NOMO-1 treated with dmso at 0.1 percent for 144 hours (cell line): ENCODE data around the gene KRTAP6-2.

Experiments used
- DNase-seq: peaks from one replicate; lab custom pipeline; 2025; ENCODE audit not compliant: unreplicated experiment; lab: John Stamatoyannopoulos, UW

The KRTAP6-2 gene, protein sequence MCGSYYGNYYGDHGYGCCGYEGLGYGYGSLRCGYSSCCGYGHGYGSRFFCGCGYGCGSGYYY

DNA sequence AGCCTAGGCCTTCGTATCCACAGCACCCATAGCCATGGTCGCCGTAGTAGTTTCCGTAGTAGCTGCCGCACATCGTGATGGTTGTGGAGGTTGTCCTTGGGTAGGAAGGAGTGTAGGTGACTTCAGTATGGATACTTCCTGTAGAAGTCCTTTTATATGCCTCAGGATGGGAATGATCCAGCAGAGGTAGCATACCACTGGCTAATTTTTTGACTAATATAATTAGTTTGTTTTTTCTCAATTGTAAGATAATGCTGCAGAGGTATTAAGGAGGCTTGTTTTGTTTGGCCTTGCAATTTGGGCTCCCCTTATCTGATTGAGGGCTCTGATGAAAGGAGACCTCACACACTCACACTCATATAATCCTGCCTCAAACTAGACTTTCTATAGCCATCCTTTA, at the start of gene KRTAP6-2:
Gene KRTAP6-2 (minus strand): TSS at position 101 of the 400 bp plus-strand sequence. CDS start 28 bp downstream, at position 73.
- no peak for DNase-seq

DNA sequence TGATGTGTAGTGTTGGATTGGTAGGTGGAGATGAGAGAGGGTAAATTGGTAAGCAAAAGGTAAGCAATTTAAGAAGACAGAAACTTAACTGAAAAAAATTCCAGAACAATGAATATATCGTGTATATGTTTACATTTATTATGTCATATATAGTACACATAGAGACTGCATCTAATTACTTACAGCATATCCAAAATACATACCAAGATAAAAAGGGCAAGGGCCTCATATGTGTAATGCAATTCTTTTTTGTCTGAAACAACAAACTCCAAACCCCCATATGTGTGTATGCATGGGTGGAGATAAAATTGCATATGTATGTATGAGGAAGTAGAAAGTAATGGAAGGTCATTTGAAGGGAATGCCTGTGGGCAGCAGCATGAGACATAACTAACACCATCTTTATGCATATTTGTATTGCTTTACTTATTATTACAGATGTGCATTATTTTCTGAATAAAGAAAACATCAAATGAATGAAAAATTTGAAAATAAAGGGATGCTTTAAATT, 48.3 kb upstream of the KRTAP6-2 start:
- no peak for DNase-seq

DNA sequence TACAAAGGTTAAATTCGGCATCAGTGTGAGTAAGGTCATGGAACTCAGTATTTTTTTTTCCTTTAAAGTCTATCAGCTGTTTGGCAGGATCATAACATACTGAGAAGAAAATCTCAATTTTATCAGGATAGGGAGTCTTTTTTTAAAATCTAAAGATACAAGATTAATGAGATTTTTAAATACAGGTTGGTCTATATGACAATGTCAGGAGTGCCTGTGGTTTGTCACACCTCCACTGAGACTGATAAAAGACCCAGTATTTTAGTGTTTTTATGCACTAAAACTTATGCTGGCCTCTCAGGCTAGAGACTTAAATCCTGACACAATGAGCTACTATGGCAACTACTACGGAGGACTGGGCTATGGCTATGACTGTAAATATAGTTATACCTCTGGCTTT, 43.9 kb upstream of the KRTAP6-2 start, which contains the start of gene KRTAP20-3:
Gene KRTAP20-3 (plus strand): TSS at position 301 of the 400 bp plus-strand sequence.
- DNase-seq: no peak

DNA sequence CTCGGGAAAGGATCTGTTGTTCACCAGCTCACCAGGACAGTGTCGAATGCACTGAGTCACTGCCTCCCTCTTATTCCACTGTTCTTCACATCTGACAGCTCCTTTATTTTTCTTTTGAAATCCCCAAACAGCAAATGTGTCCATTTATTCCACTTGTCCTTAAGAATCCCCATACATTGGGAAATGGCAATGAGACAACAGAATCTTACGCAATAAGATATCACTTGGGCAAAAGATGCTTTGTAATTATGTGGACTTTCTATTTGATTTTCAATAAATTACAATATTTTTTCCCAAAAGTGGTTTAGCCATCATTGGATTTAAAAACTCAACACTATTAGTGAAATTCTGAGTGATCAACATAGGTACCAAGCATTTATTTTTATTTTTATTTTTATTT, 40.0 kb upstream of the KRTAP6-2 start:
- DNase-seq: no peak

DNA sequence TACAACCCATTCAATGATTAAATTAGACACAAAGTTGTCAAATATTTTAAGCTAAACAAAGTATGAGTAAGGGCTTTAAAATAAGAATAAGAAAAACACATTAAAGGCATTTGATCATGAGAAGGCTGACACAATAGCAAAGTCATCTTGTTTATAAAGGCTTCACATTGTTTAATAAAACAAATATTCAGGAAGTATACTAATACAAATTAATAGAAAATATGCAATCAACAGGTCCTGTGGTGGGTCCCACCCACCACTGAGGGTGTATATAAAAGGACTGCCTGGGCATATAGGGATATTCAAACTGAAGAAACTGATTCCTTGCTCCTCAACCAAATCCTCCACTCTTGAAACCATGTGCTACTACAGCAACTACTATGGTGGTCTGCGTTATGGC, 36.2 kb upstream of the KRTAP6-2 start, which contains the start of gene KRTAP20-2:
Gene KRTAP20-2 (plus strand): TSS at position 301 of the 400 bp plus-strand sequence. CDS start 58 bp downstream, at position 359.
- DNase-seq: no peak

DNA sequence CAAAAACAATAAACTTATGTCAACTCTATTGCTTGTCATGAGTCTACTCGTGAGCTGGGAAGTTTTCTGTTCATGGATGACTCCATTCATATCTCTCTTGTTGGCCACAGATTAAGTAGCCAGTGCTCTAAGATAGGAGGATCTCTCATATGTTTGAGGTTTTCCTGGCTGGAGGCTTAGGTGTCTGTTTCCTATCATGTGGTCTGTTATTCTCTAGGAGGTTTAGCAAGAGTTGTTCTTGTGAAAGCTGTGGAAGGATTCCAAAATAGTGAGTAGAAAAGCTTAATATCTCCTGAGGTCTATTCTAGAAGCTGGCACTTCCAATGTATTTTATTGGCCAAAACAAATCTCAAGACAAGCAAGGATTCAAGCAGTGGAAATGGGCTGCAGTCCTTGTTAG, 30.5 kb upstream of the KRTAP6-2 start:
- no peak for DNase-seq

DNA sequence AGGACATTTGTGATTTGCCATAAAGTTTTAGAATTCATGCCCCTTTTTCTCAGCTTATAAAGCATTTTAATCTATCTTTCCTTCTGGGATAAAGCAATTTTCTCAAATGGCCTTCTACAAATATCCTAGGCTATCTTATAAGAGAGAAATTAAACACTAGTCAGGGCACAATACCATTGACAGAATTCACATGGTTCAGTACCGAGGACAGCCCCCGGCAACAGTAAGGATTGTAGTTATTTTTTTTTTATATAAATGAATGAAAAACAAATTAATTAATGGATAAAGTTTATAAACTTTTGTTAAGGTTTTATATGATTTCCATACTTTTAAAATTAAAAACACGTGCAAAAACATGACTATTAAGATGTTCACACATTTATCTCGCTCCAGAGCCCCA, 29.4 kb upstream of the KRTAP6-2 start:
- DNase-seq: no peak

DNA sequence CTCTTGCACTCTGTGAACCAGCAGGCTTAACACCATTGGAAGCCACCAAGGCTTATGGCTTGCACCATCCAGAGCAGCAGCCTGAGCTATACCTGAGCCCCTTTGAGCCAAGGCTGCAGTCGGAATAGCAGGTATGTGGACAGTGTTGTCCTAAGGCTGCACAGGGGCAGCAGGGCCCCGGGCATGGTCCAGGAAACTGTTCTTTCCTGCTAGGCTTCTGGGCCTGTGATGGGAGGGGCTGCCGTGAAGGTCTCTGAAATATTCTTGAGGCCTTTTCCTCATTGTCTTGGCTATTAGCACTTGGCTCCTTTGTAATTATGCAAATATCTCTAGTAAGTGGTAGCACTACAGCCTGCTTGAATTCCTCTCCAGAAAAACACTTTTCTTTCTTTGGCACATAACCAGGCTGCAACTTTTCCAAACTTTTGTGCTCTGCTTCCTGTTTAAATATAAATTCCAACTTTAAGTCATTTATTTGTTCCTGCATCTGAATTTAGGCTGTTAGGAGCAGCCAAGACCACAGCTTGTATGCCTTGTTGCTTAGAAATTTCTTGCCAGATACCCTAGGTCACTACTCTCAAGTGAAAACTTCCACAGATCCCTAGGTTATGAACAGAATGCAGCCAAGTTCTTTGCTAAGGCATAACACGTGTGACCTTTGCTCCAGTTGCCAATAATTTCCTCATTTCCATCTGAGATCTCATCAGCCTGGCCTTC, 26.9 kb upstream of the KRTAP6-2 start:
- no peak for DNase-seq

DNA sequence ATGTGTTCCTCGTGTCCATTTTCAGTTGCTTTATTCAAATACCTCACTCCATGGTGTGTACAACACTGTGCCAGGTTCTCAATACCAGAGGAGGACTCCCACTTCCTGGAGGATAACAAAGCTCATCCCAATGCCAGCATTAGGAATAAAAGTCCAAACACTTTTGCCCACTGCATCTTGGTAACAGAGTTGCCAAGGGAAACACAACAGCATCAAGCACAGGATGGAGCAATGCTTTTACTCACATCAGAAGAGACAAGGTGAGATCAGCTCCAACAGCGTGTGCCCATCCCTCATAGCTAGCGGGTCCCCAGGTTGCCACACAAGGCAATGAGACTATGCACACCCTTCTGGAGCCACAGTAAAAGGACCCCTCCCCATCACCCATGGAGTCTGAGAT, 24.7 kb upstream of the KRTAP6-2 start:
- no peak for DNase-seq

DNA sequence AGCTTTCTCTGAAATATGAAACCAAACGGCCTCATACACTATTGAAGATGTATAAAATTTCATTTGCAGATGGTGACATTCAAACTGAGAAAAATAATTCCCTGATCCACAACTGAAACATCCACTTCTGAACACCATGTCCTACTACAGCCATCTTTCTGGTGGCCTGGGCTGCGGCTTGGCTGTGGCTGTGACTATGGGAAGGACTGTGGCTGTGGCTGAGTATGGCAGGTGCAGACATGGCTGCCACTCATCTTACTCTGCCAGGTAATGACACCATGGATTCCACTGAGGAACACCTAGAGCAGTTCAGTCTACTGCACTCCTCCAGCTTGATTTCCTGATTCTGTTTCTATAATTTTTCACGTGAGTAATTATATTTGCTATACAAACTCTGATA, 21.8 kb upstream of the KRTAP6-2 start, which contains the start of gene KRTAP20-4:
Gene KRTAP20-4 (plus strand): TSS at position 106 of the 400 bp plus-strand sequence.
- DNase-seq: no peak

DNA sequence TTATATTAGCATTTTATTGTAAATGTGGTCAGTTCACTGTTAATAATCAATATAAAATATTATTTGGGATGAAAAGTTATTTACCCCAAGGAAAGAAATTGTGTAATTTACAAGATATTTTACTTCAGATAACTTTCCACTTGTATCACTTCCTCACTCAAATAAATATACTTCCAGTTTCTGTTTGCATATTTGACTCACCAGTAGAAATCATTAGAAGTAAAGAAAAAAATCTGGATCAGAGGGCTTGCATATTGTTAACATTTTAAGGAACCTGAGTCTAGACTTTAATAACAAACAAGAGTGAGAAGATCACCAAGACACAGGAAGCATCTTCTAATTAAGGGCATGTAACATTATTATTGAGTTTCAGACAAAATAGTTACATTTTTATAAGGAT, 21.4 kb upstream of the KRTAP6-2 start:
- no peak for DNase-seq

DNA sequence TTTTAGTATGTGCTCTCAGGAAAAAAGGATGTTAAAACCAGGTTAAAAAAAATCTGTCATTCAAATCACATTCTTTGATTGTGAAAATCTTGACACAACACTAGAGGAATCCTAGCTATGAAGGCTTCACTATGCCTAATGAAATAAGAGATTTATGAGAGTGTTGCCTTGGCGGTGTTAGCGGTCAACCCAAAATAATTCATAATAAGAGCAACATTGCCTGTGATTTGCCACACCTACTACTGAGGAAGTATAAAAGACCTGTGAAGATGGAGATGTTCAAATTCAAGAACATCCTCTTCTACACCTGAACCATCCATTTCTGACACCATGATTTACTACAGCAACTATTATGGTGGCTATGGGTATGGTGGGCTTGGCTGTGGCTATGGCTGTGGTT, 17.4 kb upstream of the KRTAP6-2 start, which contains the start of gene KRTAP20-1:
Gene KRTAP20-1 (plus strand): TSS at position 301 of the 400 bp plus-strand sequence. CDS start 30 bp downstream, at position 331.
- no peak for DNase-seq

DNA sequence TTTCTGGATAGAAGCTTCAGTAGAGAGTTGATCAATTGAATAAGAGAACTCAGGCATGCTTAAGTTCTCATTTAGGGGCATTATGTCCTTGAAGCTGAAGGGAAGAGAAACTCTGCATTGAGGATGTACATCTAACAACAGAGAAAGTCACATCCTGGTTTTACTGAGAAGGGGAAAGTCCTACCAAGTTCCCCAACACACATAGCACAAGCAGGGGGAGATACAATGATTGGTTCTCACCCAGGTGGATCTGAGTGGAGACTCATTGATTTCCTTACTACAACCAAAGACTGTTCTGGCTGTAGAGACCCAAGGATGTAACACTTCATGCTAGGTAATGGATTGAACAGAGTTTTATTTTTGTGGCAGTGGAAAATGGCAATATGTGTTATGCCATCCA, 16.5 kb upstream of the KRTAP6-2 start:
- no peak for DNase-seq

DNA sequence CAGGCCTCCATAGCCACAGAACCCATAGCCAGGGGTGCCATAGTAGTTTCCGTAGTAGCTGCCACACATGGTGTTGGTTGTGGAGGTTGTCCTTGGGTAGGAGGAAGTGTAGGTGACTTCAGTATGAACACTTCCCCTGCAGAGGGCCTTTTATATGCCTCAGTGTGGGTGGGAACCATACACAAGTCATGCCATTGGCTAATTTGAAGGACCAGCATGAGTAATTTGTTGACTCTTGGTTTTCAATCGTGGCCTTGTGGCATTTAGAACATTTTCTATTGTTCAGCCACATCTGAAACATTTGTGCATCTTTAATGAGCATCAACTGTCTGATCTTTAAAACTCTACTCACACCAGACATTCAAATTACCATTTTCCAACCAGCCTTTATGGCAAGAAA, 15.1 kb upstream of the KRTAP6-2 start, which contains the start of gene KRTAP6-1:
Gene KRTAP6-1 (minus strand): TSS at position 95 of the 400 bp plus-strand sequence. CDS start 26 bp downstream, at position 69.
- no peak for DNase-seq

DNA sequence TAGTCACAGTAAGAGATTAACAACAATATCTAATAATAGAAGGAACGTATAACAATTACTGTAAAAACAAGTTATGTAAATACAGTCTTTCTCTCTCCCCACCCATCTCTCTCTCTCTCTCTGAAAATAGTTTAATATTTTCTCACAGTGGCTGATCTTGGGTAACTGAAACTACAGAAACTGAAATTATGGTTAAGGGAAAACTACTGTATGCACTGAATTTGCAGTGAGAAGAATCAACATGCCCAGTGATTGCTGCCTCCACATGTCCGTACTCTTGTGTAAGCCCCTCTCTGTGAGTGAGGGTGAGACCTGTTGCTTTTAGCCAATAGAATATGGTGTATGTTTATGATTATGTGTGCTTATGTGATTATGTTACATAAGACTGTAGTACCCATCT, 13.4 kb upstream of the KRTAP6-2 start:
- DNase-seq: no peak

DNA sequence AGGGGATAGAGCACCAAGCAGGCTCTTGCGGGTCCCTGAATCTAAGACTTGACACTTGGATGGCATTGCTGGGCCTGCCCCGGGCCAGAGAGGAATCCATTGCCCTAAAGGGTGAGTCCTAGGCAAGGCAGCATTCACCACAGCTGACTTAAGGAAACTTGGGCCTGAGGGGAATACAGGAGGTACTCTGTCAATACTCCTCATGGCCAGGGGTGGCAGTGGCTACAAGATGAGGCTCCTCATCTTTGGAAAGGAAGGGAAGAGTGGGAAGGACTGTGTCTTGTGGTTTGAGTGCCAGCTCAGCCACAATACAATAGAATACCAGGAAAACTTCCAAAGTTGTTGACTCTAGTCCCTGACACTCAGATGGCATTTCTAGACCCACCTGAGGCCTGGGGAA, 7.3 kb upstream of the KRTAP6-2 start:
- DNase-seq: no peak

DNA sequence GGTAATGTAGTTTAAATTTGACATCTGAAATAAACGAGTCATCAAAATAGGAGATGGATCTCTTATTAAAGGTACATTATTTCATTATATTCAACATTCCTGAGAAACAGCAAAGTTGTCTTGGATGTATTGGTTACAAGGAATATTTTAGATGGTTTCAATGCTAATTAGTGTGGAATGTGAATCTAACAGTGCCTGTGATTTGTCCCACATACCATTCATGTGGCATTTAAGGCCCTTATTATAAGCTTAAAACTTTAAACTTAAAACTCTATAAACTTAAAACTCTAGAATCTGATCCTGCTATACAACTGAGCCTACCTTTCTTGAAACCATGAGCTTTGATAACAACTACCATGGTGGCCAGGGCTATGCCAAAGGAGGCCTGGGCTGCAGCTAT, 2.1 kb upstream of the KRTAP6-2 start, which contains the start of gene KRTAP22-1:
Gene KRTAP22-1 (plus strand): TSS at position 301 of the 400 bp plus-strand sequence.
- no peak for DNase-seq

DNA sequence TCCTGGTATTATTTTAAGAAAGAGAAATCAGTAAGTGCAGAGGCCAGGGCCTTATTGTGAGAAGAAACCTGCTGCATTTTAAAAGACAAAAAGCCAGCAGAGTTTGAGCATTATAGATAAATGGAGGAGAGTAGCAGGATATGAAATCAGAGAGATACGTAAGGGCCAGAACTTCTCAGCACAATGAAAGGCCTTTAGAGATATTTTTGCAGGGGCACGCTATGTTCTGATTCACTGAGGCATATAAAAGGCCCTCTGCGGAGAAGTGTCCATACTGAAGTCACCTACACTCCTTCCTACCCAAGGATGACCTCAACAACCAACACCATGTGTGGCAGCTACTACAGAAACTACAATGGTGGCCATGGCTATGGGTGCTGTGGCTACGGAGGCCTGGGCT, 6.6 kb downstream of the KRTAP6-2 start, which contains the start of gene KRTAP6-3:
Gene KRTAP6-3 (plus strand): TSS at position 301 of the 400 bp plus-strand sequence. CDS start 6 bp downstream, at position 307.
- DNase-seq: no peak

DNA sequence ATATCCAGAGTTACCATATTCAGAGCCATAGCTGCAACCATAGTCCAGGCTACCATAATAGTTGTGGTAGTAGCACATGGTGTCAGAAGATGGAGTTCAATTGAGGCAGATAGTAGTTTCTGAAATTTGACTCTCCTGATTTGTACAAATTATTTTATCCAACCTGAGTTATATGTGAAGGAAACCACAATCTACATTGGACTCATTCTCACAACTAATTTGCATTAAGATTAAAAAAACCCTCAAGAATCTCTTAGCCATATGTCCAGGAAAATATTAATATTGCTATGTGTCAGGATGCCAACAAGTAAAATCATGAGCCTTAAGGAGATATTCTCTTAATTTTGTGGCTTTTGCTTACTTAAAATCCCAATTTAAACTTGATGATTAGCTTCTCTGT, 8.4 kb downstream of the KRTAP6-2 start, which contains the start of gene KRTAP22-2:
Gene KRTAP22-2 (minus strand): TSS at position 101 of the 400 bp plus-strand sequence.
- DNase-seq: no peak

DNA sequence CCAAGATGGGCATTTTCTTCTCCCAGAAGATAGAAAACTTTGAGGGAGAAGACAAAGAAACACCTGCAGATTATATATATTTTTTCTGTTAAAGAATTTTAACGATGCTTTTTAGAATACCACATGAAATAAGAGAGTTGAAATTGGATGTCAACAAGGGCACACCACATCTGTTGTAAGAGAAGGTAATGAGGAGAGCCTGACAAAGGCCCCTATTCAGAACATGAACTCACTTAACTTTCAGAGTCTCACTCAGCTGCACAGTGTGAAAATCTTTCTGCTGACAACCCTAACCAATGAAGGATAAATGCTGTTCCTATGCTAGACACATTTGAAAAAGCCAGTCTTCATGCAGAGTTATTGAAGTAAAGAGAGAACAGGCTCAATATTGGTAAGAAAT, 15.8 kb downstream of the KRTAP6-2 start:
- DNase-seq: no peak

DNA sequence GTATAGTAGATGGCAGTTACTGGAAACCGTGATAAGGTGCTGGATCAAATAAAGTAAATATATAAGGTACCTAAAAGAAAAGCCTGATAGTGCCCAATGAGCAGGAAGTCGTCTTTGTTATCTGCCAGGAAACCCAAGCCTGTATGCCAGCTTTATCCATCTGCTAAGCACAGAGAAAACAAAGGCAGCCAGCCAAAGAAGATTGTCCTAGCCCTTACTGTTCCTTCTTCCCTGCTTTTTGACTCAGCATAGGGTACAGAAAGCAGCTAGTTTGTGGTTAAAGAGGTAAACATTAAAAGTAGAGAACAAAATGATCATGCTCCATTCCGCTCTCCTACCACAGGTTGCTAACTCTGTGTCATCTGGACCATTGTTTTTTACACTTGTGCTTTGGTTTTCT, 18.6 kb downstream of the KRTAP6-2 start:
- DNase-seq: no peak

DNA sequence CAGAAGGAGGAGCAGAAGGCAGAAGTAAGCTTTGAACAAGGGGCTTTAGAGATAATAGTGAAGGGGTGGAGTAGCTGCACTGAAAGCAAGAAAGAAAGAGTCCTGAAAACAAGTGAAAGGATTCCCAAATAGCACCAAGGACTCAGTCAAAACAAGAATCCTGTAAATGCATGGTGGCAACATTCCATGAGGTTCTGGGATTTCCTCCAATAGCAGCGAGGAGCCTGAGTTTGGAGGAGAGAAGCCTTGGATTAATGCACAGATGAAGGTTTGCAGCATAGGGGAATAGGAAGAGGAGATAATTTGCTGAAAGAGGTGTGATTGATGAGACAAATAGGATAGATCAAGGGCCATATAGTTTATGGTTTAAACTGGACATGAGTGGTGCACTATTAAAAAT, 19.4 kb downstream of the KRTAP6-2 start:
- no peak for DNase-seq
